ENCODE results near the gene KRCC1.

GRCh38 chr2:88097192-88097591 is 41.6 kb upstream of the KRCC1 start:
- no peak for TF ChIP-seq STAT1 (IDR thresholded peaks at IDR 0.05; ENCODE audit: unreplicated experiment)
- no peak for TF ChIP-seq CTCF (conservative IDR thresholded peaks at IDR 0.05; ENCODE audit: low read depth in 2 of 2)
- no peak for TF ChIP-seq POLR2AphosphoS5 (IDR thresholded peaks at IDR 0.05; ENCODE audit: low read depth)
- TF ChIP-seq CREB1 (CRISPR knock-in tag; IDR thresholded peaks at IDR 0.05; ENCODE audit: low read depth) = no peak

All from GM23338 (cell line).